ENCODE results near the gene OR2F1.

GRCh38 chr7:143965280-143965679 is 10.6 kb downstream of the OR2F1 start:
- no peak for TF ChIP-seq POLR2AphosphoS5 (IDR thresholded peaks at IDR 0.05)
- TF ChIP-seq POLR2A (IDR thresholded peaks at IDR 0.05): no peak
- no peak for TF ChIP-seq CTCF (IDR thresholded peaks at IDR 0.05)
- no peak for TF ChIP-seq EP300 (IDR thresholded peaks at IDR 0.05)

Data from suprapubic skin (tissue), 4 donors.